ENCODE measurements around the gene PEDS1. TPM values are rescaled to one million over a fixed set of nuclear protein-coding genes. Genes with fewer than 3 reads are reported as not detected.

The PEDS1 gene
- total and polyA plus RNA-seq, 4 donors, result 21.9 to 43.4 (median 34.4) TPM

- no peak for ATAC-seq (ENCODE audit: insufficient read depth, low FRiP score)
These were observed 39.1 kb upstream of the PEDS1 start for GRCh38 chr20:50192364-50193198.

GRCh38 chr20:50191544-50192363 is 38.2 kb upstream of the PEDS1 start:
- H3K27ac ChIP-seq (ENCODE audit: low read depth in 1 of 2, low read length in 1 of 2), result peak overlapping the region; percentile 92 to 100
- ATAC-seq (ENCODE audit: insufficient read depth, low FRiP score) (no peak), DNase-seq (peak; percentile 54 to 60 (median 59))
- 0% methylated on average over 86 to 96 of the region's 96 CpGs for WGBS, 2 donors
- peaks cover 0 to 28% (median 10%) of the 10 kb centered on the region in 5 donors for H3K4me1 ChIP-seq (ENCODE audit: control insufficient read depth in 5 of 5, insufficient read depth in 5 of 5, low read length in 5 of 5)
- H3K9ac ChIP-seq (ENCODE audit: insufficient read depth in 1 of 2, low read length in 2 of 2), result peak overlapping the region in 1 of 2 donors; percentile 94
- H3K27me3 ChIP-seq (ENCODE audit: control insufficient read depth in 3 of 3, insufficient read depth in 3 of 3, low read length in 2 of 3), result no peaks in the 10 kb centered on the region
- peaks cover 0 to 35% (median 18%) of the 10 kb centered on the region in 4 donors for H3K36me3 ChIP-seq (ENCODE audit: control insufficient read depth in 4 of 4, insufficient read depth in 4 of 4, low read length in 4 of 4)
- H3K9me3 ChIP-seq (ENCODE audit: control insufficient read depth in 4 of 4, insufficient read depth in 3 of 4, low read length in 3 of 4), result no peaks in the 10 kb centered on the region
- peak overlapping the region; percentile 95 for H3K4me3 ChIP-seq
- TF ChIP-seq CTCF (IDR thresholded peaks at IDR 0.05; ENCODE audit: control extremely low read depth, extremely low read depth), result no peak

More at GRCh38 chr20:50192364-50193198, 39.1 kb upstream of the PEDS1 start:
- peak overlapping the region; percentile 41 to 94 for H3K9ac ChIP-seq (ENCODE audit: insufficient read depth in 1 of 2, low read length in 2 of 2)
- WGBS, 2 donors, result 7% methylated on average over 25 of the region's 25 CpGs
- peaks cover 0 to 28% (median 10%) of the 10 kb centered on the region in 5 donors for H3K4me1 ChIP-seq (ENCODE audit: control insufficient read depth in 5 of 5, insufficient read depth in 5 of 5, low read length in 5 of 5)
- H3K27me3 ChIP-seq (ENCODE audit: control insufficient read depth in 3 of 3, insufficient read depth in 3 of 3, low read length in 2 of 3), result no peaks in the 10 kb centered on the region
- peak overlapping the region; percentile 88 for H3K4me3 ChIP-seq
- peak overlapping the region; percentile 80 to 89 for H3K27ac ChIP-seq (ENCODE audit: low read depth in 1 of 2, low read length in 1 of 2)
- peaks cover 0 to 35% (median 18%) of the 10 kb centered on the region in 4 donors for H3K36me3 ChIP-seq (ENCODE audit: control insufficient read depth in 4 of 4, insufficient read depth in 4 of 4, low read length in 4 of 4)
- DNase-seq, result peak; percentile 77 to 83 (median 78)
- TF ChIP-seq CTCF (IDR thresholded peaks at IDR 0.05; ENCODE audit: control extremely low read depth, extremely low read depth), result no peak
- H3K9me3 ChIP-seq (ENCODE audit: control insufficient read depth in 4 of 4, insufficient read depth in 3 of 4, low read length in 3 of 4), result no peaks in the 10 kb centered on the region

- peak overlapping the region; percentile 95 for H3K4me3 ChIP-seq
- no peaks in the 10 kb centered on the region for H3K9me3 ChIP-seq (ENCODE audit: control insufficient read depth in 4 of 4, insufficient read depth in 3 of 4, low read length in 3 of 4)
- peak overlapping the region; percentile 92 to 100 for H3K27ac ChIP-seq (ENCODE audit: low read depth in 1 of 2, low read length in 1 of 2)
- H3K9ac ChIP-seq (ENCODE audit: insufficient read depth in 1 of 2, low read length in 2 of 2), result peak overlapping the region in 1 of 2 donors; percentile 60
- DNase-seq, result peak in 1 of 3 donors; percentile 47
- no peak for TF ChIP-seq CTCF (IDR thresholded peaks at IDR 0.05; ENCODE audit: control extremely low read depth, extremely low read depth)
- H3K27me3 ChIP-seq (ENCODE audit: control insufficient read depth in 3 of 3, insufficient read depth in 3 of 3, low read length in 2 of 3), result no peaks in the 10 kb centered on the region
- peaks cover 0 to 28% (median 10%) of the 10 kb centered on the region in 5 donors for H3K4me1 ChIP-seq (ENCODE audit: control insufficient read depth in 5 of 5, insufficient read depth in 5 of 5, low read length in 5 of 5)
- peak; percentile 6 for ATAC-seq (ENCODE audit: insufficient read depth, low FRiP score)
- H3K36me3 ChIP-seq (ENCODE audit: control insufficient read depth in 4 of 4, insufficient read depth in 4 of 4, low read length in 4 of 4), result peaks cover 0 to 35% (median 18%) of the 10 kb centered on the region in 4 donors
- 0 to 1% methylated on average over 37 to 69 of the region's 69 CpGs for WGBS, 2 donors
These were observed 37.6 kb upstream of the PEDS1 start for GRCh38 chr20:50191065-50191543.

Measured in lung (tissue), 12 donors.